Stomach (tissue), 9 donors: ENCODE measurements around the gene IL18BP. TPM values are rescaled to one million over a fixed set of nuclear protein-coding genes. Genes with fewer than 3 reads are reported as not detected.

Experiments
- DNase-seq, 2 donors: peaks; one replicate each; pipeline versions ENCODE4 v3.0.0 to v3.0.0-alpha.2; 2013 to 2019
- H3K27ac ChIP-seq, 5 donors: fragments of 200-600 bp in 4 of 5; sonication (generic) in 4 of 5; one replicate each; pipeline ENCODE4 v1.5.1; 2013 to 2019; ENCODE audit warnings: mild to moderate bottlenecking in 1 of 5, moderate library complexity in 1 of 5
- H3K27me3 ChIP-seq, 3 donors: fragments of 200-600 bp; sonication (generic); one replicate each; pipeline ENCODE4 v1.5.1; 2017 to 2019; ENCODE audit warnings: mixed run types in 1 of 3
- H3K36me3 ChIP-seq, 4 donors: fragments of 200-600 bp; sonication (generic); 1 replicate in 3 of 4; 2 replicates in 1 of 4; pipeline ENCODE4 v1.5.1; 2016 to 2019
- H3K4me1 ChIP-seq, 4 donors: fragments of 200-600 bp; sonication (generic); one replicate each; pipeline ENCODE4 v1.5.1; 2016 to 2019
- H3K4me3 ChIP-seq, 4 donors: fragments of 200-600 bp; sonication (generic) in 3 of 4; one replicate each; pipeline ENCODE4 v1.5.1; 2016 to 2019; ENCODE audit warnings: mild to moderate bottlenecking in 1 of 4
- H3K9me3 ChIP-seq, 4 donors: fragments of 200-600 bp; sonication (generic); one replicate each; pipeline ENCODE4 v1.5.1; 2016 to 2019
- EP300 ChIP-seq: sonication (generic); formaldehyde crosslinking; IDR thresholded peaks from one replicate; pipeline ENCODE4 v1.6.1; 2017; ENCODE audit warnings: antibody characterized with exemption
- POLR2A ChIP-seq, 4 donors: fragments of 450-650 bp; IDR thresholded peaks; one replicate each; pipeline ENCODE4 v1.6.1; 2016; ENCODE audit warnings: antibody characterized with exemption in 4 of 4, control low read depth in 2 of 4, mild to moderate bottlenecking in 1 of 4, moderate library complexity in 1 of 4
- POLR2AphosphoS5 ChIP-seq, 3 donors: sonication (generic); formaldehyde crosslinking; IDR thresholded peaks; one replicate each; pipeline ENCODE4 v1.6.1; 2016; ENCODE audit warnings: antibody characterized with exemption in 3 of 3
- WGBS, 5 donors: extraction: QIAGEN DNeasy Blood & Tissue Kit in 3 of 5; methylation state at CpG; one replicate each; pipeline versions ENCODE4 v1.1.5 to v1.1.7; 2013 to 2018; 5-methylcytosine and 5-hydroxymethylcytosine counted together
- intact Hi-C: fragments of 100-400 bp; cut with DNase I; formaldehyde crosslinking; loops from one replicate; pipeline ENCODE4 v1.15.1; 2023; ENCODE audit warnings: low total_unique reads
- polyA plus RNA-seq, 3 donors: library from polyadenylated mRNA; stranded (reverse); fragments of 200-250 nt; gene quantifications; one replicate each; pipeline ENCODE4 v1.2.3, GENCODE V29; 2013
- total RNA-seq, 5 donors: library from RNA; depleted of rRNA; stranded (reverse); fragments of >200 nt; gene quantifications; one replicate each; pipeline versions ENCODE4 v1.1.0 to v1.2.3, GENCODE V29; 2014 to 2016
- TF ChIP-seq, protein P1 (sequence below), 7 experiments: fragments of 450-650 bp in 4 of 7; fragments of 200-600 bp in 3 of 7; sonication (generic) in 3 of 7; IDR thresholded peaks; one replicate each; pipeline ENCODE4 v1.5.1; 2016 to 2019; ENCODE audit warnings: antibody characterized with exemption in 7 of 7, control low read depth in 2 of 7, mild to moderate bottlenecking in 1 of 7
- donor health status: healthy with polysubstance abuse.
- donor health status: Bipolar disorder and iron deficiency.
- donor health status: healthy.

Gene IL18BP
- total and polyA plus RNA-seq, 8 donors, result 2.0 to 14.8 (median 5.7) TPM

DNA sequence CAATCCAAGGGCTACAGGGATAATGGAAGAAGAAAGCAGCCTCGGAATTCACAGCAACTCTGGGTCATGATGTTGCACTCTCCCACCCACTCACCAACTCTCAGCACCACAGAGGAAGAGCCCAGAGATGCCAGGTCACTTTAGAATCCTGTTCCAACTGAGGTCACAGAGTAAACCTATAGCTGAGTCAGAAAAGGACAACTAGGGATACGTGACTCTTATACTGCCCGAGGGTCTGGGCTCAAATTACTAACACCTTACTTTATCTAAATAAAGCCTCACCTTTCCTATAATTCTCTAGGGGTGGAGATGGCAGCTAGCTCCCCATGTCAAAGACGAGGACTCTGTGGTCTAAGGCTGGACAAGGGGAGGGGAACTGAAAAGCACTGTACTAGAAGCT is 24.6 kb downstream of the IL18BP start:
- intact Hi-C loops, result no loop called here
- no peaks in the 10 kb centered on the region for H3K9me3 ChIP-seq
- 76 to 91% (median 86%) methylated on average over 4 of the region's 4 CpGs for WGBS, 5 donors
- peaks cover 80 to 97% (median 92%) of the 10 kb centered on the region in 4 donors for H3K36me3 ChIP-seq
- TF ChIP-seq, protein P1, sequence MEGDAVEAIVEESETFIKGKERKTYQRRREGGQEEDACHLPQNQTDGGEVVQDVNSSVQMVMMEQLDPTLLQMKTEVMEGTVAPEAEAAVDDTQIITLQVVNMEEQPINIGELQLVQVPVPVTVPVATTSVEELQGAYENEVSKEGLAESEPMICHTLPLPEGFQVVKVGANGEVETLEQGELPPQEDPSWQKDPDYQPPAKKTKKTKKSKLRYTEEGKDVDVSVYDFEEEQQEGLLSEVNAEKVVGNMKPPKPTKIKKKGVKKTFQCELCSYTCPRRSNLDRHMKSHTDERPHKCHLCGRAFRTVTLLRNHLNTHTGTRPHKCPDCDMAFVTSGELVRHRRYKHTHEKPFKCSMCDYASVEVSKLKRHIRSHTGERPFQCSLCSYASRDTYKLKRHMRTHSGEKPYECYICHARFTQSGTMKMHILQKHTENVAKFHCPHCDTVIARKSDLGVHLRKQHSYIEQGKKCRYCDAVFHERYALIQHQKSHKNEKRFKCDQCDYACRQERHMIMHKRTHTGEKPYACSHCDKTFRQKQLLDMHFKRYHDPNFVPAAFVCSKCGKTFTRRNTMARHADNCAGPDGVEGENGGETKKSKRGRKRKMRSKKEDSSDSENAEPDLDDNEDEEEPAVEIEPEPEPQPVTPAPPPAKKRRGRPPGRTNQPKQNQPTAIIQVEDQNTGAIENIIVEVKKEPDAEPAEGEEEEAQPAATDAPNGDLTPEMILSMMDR (IDR thresholded peaks at IDR 0.05), result no peak
- TF ChIP-seq POLR2AphosphoS5 (IDR thresholded peaks at IDR 0.05) (no peak), POLR2A (IDR thresholded peaks at IDR 0.05) (no peak), EP300 (no peak)
- no peaks in the 10 kb centered on the region for H3K27me3 ChIP-seq
- H3K4me1 ChIP-seq, result peaks cover 17 to 50% (median 32%) of the 10 kb centered on the region in 4 donors
- H3K27ac ChIP-seq, result peak overlapping the region in 1 of 5 donors; percentile 1
- no peak overlapping the region for H3K4me3 ChIP-seq
- no peak for DNase-seq

DNA sequence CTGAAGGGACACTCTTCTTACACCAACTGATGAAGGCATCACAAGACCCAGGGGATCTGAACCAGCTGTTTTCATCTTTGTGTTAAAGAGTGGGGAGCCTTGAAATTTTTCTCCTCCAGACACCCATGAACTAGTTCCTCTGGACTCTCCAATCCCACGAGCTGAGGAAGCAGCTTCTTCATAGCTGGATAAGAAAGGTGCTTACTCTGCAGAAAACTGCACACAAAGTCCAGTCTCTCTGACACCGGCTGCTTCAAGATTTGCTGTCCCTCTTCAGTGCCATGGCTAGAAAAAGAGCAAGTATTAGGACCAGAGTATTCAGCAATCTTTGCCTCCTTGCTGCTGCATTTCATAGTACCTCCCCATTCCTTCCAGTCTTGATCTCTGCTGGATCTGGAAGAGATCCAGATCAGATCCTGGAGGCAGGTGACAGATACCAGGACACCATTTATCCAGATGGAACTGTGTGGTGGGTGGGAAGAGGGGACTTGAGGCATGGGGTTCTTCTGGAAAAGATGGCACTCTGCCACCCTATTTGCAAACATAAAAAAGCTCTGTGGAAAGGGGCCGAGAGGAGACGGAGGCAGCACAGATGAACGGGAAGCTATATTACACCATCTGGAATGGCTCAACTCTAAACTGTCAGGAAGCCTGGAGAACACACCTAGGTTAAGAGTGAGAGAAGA is 25.5 kb downstream of the IL18BP start:
- TF ChIP-seq, protein P1 (IDR thresholded peaks at IDR 0.05), result no peak
- no peak for TF ChIP-seq POLR2AphosphoS5 (IDR thresholded peaks at IDR 0.05)
- no peak for TF ChIP-seq EP300
- no peak for TF ChIP-seq POLR2A (IDR thresholded peaks at IDR 0.05)
- H3K4me3 ChIP-seq, result no peak overlapping the region
- peaks cover 17 to 58% (median 36%) of the 10 kb centered on the region in 4 donors for H3K4me1 ChIP-seq
- H3K27ac ChIP-seq, result peak overlapping the region in 3 of 5 donors; percentile 64 to 72 (median 65)
- DNase-seq, result no peak
- H3K9me3 ChIP-seq, result no peaks in the 10 kb centered on the region
- intact Hi-C loops, result no loop called here
- no peaks in the 10 kb centered on the region for H3K27me3 ChIP-seq
- WGBS, 5 donors, result 41 to 50% (median 42%) methylated on average over 5 of the region's 5 CpGs
- H3K36me3 ChIP-seq, result peaks cover 80 to 97% (median 92%) of the 10 kb centered on the region in 4 donors

DNA sequence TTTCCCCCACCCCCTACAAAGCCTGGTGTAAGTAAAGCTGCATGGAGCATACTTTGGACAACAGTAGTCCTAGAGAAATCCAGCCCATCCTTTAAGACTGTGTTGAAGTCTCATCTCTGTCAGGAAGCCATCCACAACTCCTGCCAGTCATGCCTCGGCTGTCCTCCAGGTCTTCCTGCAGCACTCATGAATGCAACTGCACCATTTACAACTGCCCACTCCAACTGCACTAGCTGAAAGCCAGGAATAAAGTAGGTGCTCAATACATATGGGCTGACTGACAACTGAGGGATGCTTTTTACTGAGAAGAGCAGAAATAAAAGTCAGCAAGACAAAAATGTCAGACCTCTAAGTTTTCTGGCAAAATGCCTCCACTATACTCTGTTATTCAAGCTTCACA is 27.4 kb downstream of the IL18BP start:
- WGBS, 5 donors, result 55 to 72% (median 69%) methylated on average over 1 of the region's 1 CpG
- Histone ChIP-seq H3K4me1 (peaks cover 25 to 77% (median 49%) of the 10 kb centered on the region in 4 donors), H3K27ac (peak overlapping the region in 4 of 5 donors; percentile 58 to 72 (median 64)), H3K9me3 (no peaks in the 10 kb centered on the region), H3K4me3 (no peak overlapping the region), H3K36me3 (peaks cover 68 to 92% (median 91%) of the 10 kb centered on the region in 4 donors), H3K27me3 (no peaks in the 10 kb centered on the region)
- intact Hi-C loops, result loop anchor here (5.0 kb wide), 1 partner anchor 66 kb away; no protein-coding TSS in a partner anchor
- TF ChIP-seq POLR2A (IDR thresholded peaks at IDR 0.05) (no peak), POLR2AphosphoS5 (IDR thresholded peaks at IDR 0.05) (no peak), EP300 (no peak)
- TF ChIP-seq, protein P1 (IDR thresholded peaks at IDR 0.05), result no peak
- no peak for DNase-seq

DNA sequence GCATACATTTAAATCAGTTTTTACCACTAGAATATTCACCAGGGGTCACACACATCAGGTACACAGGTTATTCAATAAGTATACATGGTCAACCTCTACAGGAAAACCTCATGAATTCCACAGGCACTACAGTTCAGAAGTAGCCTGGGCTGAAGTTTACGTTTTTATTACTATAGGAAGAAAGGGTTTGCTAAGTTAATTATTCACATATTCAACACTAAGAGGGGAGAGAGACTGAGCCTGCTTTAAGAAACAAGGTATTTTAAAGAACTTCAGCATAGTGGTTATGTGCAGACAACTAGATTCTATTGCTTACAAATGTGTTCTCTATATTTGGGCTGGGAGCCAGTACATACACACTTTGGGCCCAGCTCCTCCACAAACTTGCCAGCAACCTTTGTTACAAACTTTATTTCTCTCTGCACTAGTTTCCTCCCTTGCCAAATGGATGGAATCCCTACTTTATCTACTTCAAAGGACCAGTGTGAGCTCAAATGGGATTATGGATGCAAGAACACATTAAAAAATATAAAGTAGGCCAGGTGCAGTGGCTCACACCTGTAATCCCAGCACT is 31.9 kb downstream of the IL18BP start:
- Histone ChIP-seq H3K9me3 (no peaks in the 10 kb centered on the region), H3K4me3 (no peak overlapping the region), H3K4me1 (peaks cover 29 to 95% (median 68%) of the 10 kb centered on the region in 4 donors), H3K27me3 (no peaks in the 10 kb centered on the region), H3K36me3 (peaks cover 56 to 96% (median 93%) of the 10 kb centered on the region in 4 donors), H3K27ac (peak overlapping the region in 1 of 5 donors; percentile 31)
- intact Hi-C loops, result no loop called here
- no peak for DNase-seq
- WGBS, 5 donors, result 17 to 41% (median 20%) methylated on average over 1 of the region's 1 CpG
- no peak for TF ChIP-seq POLR2AphosphoS5 (IDR thresholded peaks at IDR 0.05)
- no peak for TF ChIP-seq POLR2A (IDR thresholded peaks at IDR 0.05)
- TF ChIP-seq EP300, result no peak
